GOT3 (cell line): Measurements from ENCODE around the gene CCDC74A.
"Not testable (repeated sequence)": the region's sequence is repeated elsewhere in the genome, so short reads cannot be mapped to it uniquely, and the experiment has no call there.

Source experiments
- DNase-seq: peaks from one replicate; lab custom pipeline; 2025; ENCODE audit warnings: mixed read lengths; lab: John Stamatoyannopoulos, UW

Gene CCDC74A

GRCh38 chr2:131527131-131528001, at the start of gene CCDC74A:
TSS of gene CCDC74A (plus strand) at chr2:131527888. CDS start at chr2:131527971, 83 bp downstream.
- DNase-seq = peak; percentile 22

GRCh38 chr2:131478074-131478849, 49.4 kb upstream of the CCDC74A start:
- DNase-seq = not testable (repeated sequence)

GRCh38 chr2:131478850-131479461, 48.7 kb upstream of the CCDC74A start:
- DNase-seq = not testable (repeated sequence)

DNA sequence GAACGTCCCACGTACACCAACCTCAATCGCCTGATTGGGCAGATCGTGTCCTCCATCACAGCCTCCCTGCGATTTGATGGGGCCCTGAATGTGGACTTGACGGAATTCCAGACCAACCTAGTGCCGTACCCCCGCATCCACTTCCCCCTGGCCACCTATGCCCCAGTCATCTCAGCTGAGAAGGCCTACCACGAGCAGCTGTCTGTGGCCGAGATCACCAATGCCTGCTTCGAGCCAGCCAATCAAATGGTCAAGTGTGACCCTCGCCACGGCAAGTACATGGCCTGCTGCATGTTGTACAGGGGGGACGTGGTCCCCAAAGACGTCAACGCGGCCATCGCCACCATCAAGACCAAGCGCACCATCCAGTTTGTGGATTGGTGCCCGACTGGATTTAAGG, 47.3 kb upstream of the CCDC74A start:
- not testable (repeated sequence) for DNase-seq

- not testable (repeated sequence) for DNase-seq
These were observed 45.1 kb upstream of the CCDC74A start for GRCh38 chr2:131482506-131483155.

DNA sequence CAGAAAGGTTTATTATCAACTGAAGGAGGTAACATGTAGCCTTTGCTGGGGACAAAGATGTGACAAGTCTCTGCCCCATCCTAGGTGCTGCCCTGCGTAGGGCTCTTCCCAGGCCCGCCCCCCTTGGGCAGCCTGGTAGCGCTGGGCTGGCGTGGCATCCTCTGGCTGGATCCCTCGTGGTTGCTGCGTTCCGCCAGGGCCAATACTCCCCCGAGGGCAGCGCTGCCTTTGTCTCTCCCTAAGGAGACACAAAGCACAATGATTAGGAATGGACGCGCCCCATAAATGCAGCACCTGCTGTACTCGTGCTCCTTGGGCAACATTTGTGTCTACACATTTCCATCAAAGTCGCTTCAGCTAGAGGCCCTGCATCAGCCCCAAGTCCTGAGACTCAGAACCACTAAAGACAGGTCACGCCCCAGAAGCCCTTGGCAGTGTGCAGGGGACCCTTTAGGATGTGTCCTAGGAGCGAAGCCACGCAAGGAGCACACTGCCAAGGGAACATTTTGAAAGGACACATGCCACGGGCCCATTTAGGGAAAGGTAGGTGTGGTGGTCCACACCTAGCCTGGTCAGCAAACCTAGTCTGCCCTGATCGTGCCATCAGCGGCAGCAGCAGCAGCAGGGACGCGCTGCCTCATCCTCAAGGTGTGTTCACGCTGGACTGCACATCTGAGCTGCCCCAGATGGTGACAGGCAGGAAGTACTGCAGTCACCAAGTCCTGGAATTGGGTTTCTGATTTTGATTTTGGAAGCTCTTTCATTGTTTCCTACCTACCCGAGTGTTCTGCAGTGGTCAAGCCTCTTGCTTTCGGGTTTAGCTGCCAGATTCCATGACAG, 43.5 kb upstream of the CCDC74A start:
- not testable (repeated sequence) for DNase-seq

DNA sequence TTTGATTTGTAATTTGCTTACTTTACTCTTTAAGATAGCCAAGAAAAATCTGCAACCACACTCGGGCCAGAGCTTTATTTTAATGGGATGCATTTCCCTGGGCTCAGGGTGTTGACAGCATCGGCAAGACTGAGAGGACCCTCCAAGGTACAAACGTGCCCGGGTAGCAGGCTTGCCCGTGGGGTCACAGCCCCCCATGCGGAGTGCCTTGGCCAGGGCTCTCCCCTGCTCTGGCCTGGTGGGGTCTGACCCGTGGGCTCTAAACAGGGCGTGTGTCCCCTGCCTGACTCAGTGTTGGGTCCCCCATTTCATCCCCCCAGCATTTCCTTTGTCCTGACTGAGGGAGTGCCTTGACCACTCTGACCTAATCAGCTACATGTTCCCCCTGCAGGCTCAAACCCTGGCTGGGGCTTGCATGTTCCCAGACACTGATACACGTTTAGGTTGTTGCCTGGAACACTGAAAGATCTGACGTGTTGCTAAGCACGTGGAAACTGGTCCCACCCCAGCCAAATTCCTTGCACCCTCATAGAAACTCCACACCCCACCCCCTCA, 42.7 kb upstream of the CCDC74A start:
- not testable (repeated sequence) for DNase-seq

DNA sequence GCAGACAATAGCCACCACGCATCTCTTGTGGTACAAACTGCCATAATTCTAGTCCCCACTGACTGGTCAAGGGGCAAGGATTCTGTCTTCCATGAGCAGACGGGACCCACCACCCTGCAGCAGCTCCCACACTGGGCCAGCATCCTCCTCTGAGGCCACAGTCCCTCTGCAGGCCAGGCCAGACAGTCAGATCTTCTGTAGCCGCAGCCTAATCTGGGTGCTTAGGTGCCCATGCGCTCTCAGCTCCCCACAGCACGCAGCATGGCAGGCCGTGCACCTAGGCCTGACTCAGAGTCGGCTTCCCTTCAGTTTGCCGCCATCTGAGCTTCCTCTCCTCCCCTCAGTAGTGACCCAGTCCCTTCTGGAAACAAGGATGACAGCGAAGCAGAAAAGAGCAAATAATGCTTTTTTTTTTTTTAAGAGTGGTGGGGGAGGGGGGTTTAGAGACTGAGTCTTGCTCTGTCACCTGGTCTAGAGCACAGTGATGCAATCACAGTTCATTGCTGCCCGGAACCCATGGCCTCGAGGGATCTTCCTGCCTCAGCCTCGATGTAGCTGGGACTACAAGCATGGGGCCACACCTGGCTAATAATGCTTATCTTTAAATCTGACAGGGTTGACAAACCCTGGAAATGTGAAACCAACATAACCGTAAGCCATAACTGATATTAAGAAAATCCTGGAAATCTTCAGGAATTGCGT, 41.3 kb upstream of the CCDC74A start:
- DNase-seq = not testable (repeated sequence)

- no peak for DNase-seq
These were observed 39.1 kb upstream of the CCDC74A start for GRCh38 chr2:131488306-131489205.

DNA sequence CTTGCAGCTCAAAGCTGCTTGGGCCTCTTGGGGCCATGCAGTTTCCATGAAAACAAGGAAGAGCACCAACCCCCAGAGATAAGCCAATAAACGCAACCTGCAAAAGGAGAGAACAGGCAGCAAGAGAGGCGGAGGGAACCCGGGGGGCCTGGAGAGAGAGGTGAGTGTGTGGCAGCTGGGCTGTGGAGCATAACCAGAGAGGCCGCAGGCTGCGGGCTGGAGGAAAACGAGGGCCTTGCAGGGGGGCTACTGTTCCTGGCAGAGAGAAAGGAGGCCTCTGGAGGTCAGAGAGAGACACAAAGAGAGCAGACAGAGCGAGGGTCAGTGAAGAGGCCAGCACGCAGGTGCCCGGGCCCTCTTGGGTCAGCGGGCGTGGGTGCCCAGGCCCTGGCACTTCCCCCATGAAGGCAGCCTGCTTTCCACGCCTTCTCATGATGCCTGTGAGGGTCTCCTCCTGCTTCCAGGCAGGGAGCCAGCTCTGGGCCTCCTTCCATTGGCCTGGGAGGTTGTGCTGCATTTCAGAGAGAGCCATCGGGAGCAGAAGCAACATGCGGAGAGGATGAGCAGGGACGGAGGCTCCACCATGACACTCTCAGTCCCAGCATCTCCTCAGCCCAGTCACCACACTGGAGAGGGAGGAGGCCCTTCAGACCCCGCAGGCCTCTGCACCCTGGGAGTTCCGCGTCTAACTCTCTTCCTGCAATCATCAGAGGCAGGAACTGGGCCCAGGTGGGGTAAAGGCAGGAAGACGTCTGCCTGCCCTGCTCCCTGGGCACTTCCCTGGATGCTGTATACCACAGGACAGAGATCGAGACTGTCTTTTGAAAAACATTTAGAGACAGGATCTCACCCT, 36.8 kb upstream of the CCDC74A start:
- not testable (repeated sequence) for DNase-seq

- not testable (repeated sequence) for DNase-seq
These were observed 36.2 kb upstream of the CCDC74A start for GRCh38 chr2:131491469-131491836.

- DNase-seq = not testable (repeated sequence)
These were observed 35.7 kb upstream of the CCDC74A start, which contains the start of gene MZT2A for GRCh38 chr2:131492015-131492417. TSS of gene MZT2A (minus strand) at chr2:131492397. CDS start at chr2:131492376, 21 bp downstream.

DNA sequence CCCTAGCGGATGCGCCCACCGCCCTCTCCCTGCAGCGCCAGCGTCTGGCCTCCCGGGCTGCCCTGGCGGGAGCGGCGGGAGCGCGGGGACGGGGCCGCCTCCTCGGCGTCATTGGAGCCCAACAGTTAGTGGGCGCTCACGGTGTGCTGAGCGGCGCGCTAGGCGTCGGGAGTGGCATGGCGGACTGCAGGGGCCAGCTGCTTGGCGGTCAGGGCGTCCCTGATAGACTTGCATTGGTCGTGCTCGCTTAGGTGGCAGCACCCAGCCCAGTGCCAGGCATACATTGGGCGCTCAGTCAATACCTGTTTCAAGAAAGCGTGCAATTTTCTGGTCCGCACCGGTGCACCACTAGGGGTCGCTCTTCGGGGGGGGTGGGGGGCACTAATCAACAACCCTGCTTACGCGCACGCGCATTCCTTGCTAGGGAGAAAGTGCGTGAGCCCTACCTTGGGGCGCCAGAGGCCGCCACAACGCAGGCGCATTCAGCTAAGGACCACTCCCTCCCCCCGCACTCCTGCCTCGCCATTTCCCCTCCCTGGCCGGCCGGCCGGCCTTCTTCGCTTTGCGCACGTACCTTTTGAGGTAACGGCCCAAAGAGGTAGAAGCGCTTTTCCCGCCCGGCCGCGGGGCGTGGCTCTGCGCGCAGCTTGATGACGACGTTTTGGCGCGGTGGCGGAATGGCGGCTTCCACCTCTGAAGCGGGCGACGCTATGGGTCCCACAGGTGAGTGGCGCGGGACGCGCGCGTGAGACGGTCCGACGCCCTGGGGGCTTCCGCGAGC, 35.1 kb upstream of the CCDC74A start:
- peak; percentile 70 for DNase-seq

DNA sequence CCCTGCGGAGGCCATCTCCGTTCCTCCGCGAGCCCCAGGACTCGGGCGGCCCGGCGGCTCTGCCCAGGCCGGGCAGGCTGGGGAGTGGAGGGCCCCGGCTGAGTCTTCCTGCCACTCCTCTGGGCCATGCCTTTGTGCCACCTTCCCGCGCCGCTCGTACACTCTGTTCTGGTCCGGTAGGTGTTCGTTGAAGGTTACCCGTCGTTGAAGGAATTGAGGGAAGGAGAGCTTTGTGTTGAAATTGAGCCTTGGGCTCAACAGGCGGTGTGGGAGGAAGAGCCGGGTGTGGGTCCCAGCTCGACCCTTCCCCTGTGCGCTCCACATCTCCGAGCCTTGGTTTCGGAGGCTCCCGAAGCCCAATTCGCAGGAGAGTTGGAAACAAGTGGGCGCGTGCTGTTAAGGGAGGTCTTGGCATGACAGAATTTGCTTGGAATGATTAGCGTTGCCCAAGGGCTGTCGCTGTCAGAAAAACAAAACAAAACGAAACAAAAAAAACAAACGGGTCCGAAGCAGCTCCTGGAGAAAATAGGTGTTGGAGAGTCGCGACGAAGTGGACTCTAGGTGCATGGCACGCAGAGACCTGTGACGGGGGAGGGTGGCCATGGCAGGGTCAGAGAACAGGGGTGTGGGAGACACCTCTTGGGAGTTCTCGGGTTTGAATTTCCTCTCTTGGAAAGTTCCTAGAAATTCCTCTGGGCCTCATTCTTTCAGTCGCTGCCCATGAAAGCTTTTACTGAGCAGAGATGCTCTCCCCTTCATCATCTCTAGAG, 34.3 kb upstream of the CCDC74A start:
- no peak for DNase-seq

DNA sequence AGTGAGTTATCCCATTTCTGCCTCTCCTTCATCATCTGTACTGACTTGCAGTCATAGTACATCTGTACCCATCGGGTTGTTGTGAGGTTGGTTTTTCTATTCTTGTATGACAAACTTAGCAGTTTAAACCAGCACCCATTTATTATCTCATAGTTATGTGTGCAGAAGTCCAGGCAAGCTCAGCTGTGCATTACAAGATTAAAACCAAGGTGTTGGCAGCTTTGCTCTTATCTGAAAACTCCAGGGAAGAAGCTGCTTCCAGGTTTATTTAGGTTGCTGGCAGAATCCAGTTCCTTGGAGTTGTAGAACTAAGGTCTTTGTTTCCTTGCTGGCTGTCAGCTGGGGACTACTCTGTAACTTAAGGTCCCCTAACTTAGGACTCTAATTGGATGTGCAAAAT, 32.2 kb upstream of the CCDC74A start:
- not testable (repeated sequence) for DNase-seq

DNA sequence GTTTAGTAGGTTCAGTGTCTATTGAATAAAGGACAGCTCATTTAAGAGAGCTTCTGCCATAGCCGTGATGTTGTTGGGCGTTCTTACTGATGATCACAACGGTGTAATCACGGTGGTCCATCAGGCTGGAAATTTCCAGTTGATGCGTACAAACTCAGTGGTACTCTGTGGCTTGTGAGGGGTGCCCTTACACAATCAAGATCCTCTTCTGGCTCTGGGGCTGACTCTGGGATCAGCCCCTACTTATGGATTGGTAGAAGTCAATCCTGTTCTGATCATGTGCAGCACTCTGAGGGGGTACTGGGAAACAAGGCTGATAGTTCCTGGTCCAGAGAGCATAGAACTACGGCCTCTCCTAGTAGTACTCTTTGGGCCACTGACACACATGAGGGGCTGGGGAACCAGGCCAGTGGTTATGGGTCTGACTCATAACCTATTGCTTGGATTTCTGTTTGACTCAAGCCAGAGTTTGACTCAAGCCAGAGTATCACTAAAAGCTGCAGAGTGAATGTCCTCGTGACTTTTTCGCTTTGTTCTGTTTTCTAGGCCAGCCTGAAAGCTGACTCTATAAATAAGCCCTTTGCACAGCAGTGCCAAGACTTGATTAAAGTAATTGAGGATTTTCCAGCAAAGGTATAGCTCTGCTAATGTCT, 29.2 kb upstream of the CCDC74A start:
- DNase-seq = not testable (repeated sequence)
